ENCODE measurements around the gene SEMA6D.

The SEMA6D gene

GRCh38 chr15:47721676-47722075 is 4.4 kb downstream of the SEMA6D start:
- TF ChIP-seq CTCF (IDR thresholded peaks at IDR 0.05; ENCODE audit: borderline replicate concordance, extremely low read depth, low read length, poor library complexity, severe bottlenecking) (no peak), EZH2 (IDR thresholded peaks at IDR 0.05; ENCODE audit: borderline replicate concordance, low read depth, low read length, severe bottlenecking) (no peak)
- no peak overlapping the region for H2AFZ ChIP-seq (ENCODE audit: low read depth, low read length)
- no peaks in the 10 kb centered on the region for H3K36me3 ChIP-seq (ENCODE audit: insufficient read depth, low read length)
- H3K4me2 ChIP-seq (ENCODE audit: insufficient read depth, low read length) = no peak overlapping the region
- DNase-seq (no peak), ATAC-seq (ENCODE audit: insufficient read depth, low read depth) (no peak)
- no peaks in the 10 kb centered on the region for H3K4me1 ChIP-seq (ENCODE audit: insufficient read depth, low read length)
- no peak overlapping the region for H3K27ac ChIP-seq (ENCODE audit: low read length)
- no peak overlapping the region for H3K9ac ChIP-seq (ENCODE audit: low read depth, low read length)
- H3K4me3 ChIP-seq (ENCODE audit: low read depth in 1 of 2, low read length in 2 of 2) = no peak overlapping the region
- no peaks in the 10 kb centered on the region for H4K20me1 ChIP-seq (ENCODE audit: insufficient read depth, low read length)
- no peaks in the 10 kb centered on the region for H3K9me3 ChIP-seq (ENCODE audit: insufficient read depth, low read length, severe bottlenecking)
- H3K79me2 ChIP-seq (ENCODE audit: insufficient read depth, low read length) = no peaks in the 10 kb centered on the region
- no peaks in the 10 kb centered on the region for H3K27me3 ChIP-seq (ENCODE audit: insufficient read depth, low read length, poor library complexity)

- ATAC-seq (ENCODE audit: insufficient read depth, low read depth) (no peak), DNase-seq (no peak)
- Histone ChIP-seq H3K79me2 (ENCODE audit: insufficient read depth, low read length) (no peaks in the 10 kb centered on the region), H3K4me2 (ENCODE audit: insufficient read depth, low read length) (no peak overlapping the region), H3K36me3 (ENCODE audit: insufficient read depth, low read length) (no peaks in the 10 kb centered on the region), H3K9me3 (ENCODE audit: insufficient read depth, low read length, severe bottlenecking) (no peaks in the 10 kb centered on the region), H4K20me1 (ENCODE audit: insufficient read depth, low read length) (no peaks in the 10 kb centered on the region), H3K4me1 (ENCODE audit: insufficient read depth, low read length) (no peaks in the 10 kb centered on the region), H3K27me3 (ENCODE audit: insufficient read depth, low read length, poor library complexity) (no peaks in the 10 kb centered on the region), H3K4me3 (ENCODE audit: low read depth in 1 of 2, low read length in 2 of 2) (no peak overlapping the region), H2AFZ (ENCODE audit: low read depth, low read length) (no peak overlapping the region), H3K9ac (ENCODE audit: low read depth, low read length) (no peak overlapping the region), H3K27ac (ENCODE audit: low read length) (no peak overlapping the region)
- TF ChIP-seq CTCF (IDR thresholded peaks at IDR 0.05; ENCODE audit: borderline replicate concordance, extremely low read depth, low read length, poor library complexity, severe bottlenecking) (no peak), EZH2 (IDR thresholded peaks at IDR 0.05; ENCODE audit: borderline replicate concordance, low read depth, low read length, severe bottlenecking) (no peak)
Measured at GRCh38 chr15:47724346-47724745, 7.0 kb downstream of the SEMA6D start.

GRCh38 chr15:47725051-47725450 is 7.7 kb downstream of the SEMA6D start:
- Histone ChIP-seq H3K4me3 (ENCODE audit: low read depth in 1 of 2, low read length in 2 of 2) (no peak overlapping the region), H3K27ac (ENCODE audit: low read length) (no peak overlapping the region), H2AFZ (ENCODE audit: low read depth, low read length) (no peak overlapping the region), H3K9me3 (ENCODE audit: insufficient read depth, low read length, severe bottlenecking) (no peaks in the 10 kb centered on the region), H3K27me3 (ENCODE audit: insufficient read depth, low read length, poor library complexity) (no peaks in the 10 kb centered on the region), H3K36me3 (ENCODE audit: insufficient read depth, low read length) (no peaks in the 10 kb centered on the region), H4K20me1 (ENCODE audit: insufficient read depth, low read length) (no peaks in the 10 kb centered on the region), H3K4me2 (ENCODE audit: insufficient read depth, low read length) (no peak overlapping the region), H3K4me1 (ENCODE audit: insufficient read depth, low read length) (no peaks in the 10 kb centered on the region), H3K79me2 (ENCODE audit: insufficient read depth, low read length) (no peaks in the 10 kb centered on the region), H3K9ac (ENCODE audit: low read depth, low read length) (no peak overlapping the region)
- TF ChIP-seq CTCF (IDR thresholded peaks at IDR 0.05; ENCODE audit: borderline replicate concordance, extremely low read depth, low read length, poor library complexity, severe bottlenecking) (no peak), EZH2 (IDR thresholded peaks at IDR 0.05; ENCODE audit: borderline replicate concordance, low read depth, low read length, severe bottlenecking) (no peak)
- DNase-seq (no peak), ATAC-seq (ENCODE audit: insufficient read depth, low read depth) (no peak)

- H3K27me3 ChIP-seq (ENCODE audit: insufficient read depth, low read length, poor library complexity) = no peaks in the 10 kb centered on the region
- no peak overlapping the region for H3K9ac ChIP-seq (ENCODE audit: low read depth, low read length)
- no peaks in the 10 kb centered on the region for H3K9me3 ChIP-seq (ENCODE audit: insufficient read depth, low read length, severe bottlenecking)
- H3K27ac ChIP-seq (ENCODE audit: low read length) = no peak overlapping the region
- H3K4me3 ChIP-seq (ENCODE audit: low read depth in 1 of 2, low read length in 2 of 2) = no peak overlapping the region
- no peak overlapping the region for H2AFZ ChIP-seq (ENCODE audit: low read depth, low read length)
- no peak for DNase-seq
- TF ChIP-seq CTCF (IDR thresholded peaks at IDR 0.05; ENCODE audit: borderline replicate concordance, extremely low read depth, low read length, poor library complexity, severe bottlenecking) = no peak
- no peak for TF ChIP-seq EZH2 (IDR thresholded peaks at IDR 0.05; ENCODE audit: borderline replicate concordance, low read depth, low read length, severe bottlenecking)
- no peak for ATAC-seq (ENCODE audit: insufficient read depth, low read depth)
- no peaks in the 10 kb centered on the region for H4K20me1 ChIP-seq (ENCODE audit: insufficient read depth, low read length)
- no peaks in the 10 kb centered on the region for H3K79me2 ChIP-seq (ENCODE audit: insufficient read depth, low read length)
- no peak overlapping the region for H3K4me2 ChIP-seq (ENCODE audit: insufficient read depth, low read length)
- H3K36me3 ChIP-seq (ENCODE audit: insufficient read depth, low read length) = no peaks in the 10 kb centered on the region
- no peaks in the 10 kb centered on the region for H3K4me1 ChIP-seq (ENCODE audit: insufficient read depth, low read length)
Measured at GRCh38 chr15:47725906-47726305, 8.6 kb downstream of the SEMA6D start.

Data from DND-41 (cell line).